ENCODE results near the gene DEDD2. TPM values are rescaled to one million over a fixed set of nuclear protein-coding genes. Genes with fewer than 3 reads are reported as not detected.

DEDD2 gene
- total RNA-seq, 4 donors from 2014 or later, result 20.6 to 60.2 (median 51.6) TPM

- H3K4me1 ChIP-seq, result peaks cover 5 to 49% (median 16%) of the 10 kb centered on the region in 4 donors
These were observed 34.3 kb upstream of the DEDD2 start for GRCh38 chr19:42251572-42252358.

GRCh38 chr19:42250666-42251531 is 33.4 kb upstream of the DEDD2 start:
- DNase-seq, result no peak

More at GRCh38 chr19:42251572-42252358, 34.3 kb upstream of the DEDD2 start:
- no peak for DNase-seq
- peaks cover 0 to 27% (median 0%) of the 10 kb centered on the region in 3 donors for H3K36me3 ChIP-seq
- H3K27ac ChIP-seq, result peak overlapping the region; percentile 99 to 100 (median 100)
- H3K4me3 ChIP-seq, result peak overlapping the region in 2 of 4 donors; percentile 72 to 79
- TF ChIP-seq POLR2A (IDR thresholded peaks at IDR 0.05), result no peak
- no peak for TF ChIP-seq CTCF (IDR thresholded peaks at IDR 0.05)
- H3K27me3 ChIP-seq, result no peaks in the 10 kb centered on the region
- H3K9me3 ChIP-seq, result no peaks in the 10 kb centered on the region

GRCh38 chr19:42250183-42250665 is 32.7 kb upstream of the DEDD2 start:
- peak overlapping the region in 1 of 4 donors; percentile 79 for H3K4me3 ChIP-seq
- H3K4me1 ChIP-seq, result peaks cover 5 to 44% (median 13%) of the 10 kb centered on the region in 4 donors
- H3K27me3 ChIP-seq, result no peaks in the 10 kb centered on the region
- H3K36me3 ChIP-seq, result peaks cover 0 to 27% (median 0%) of the 10 kb centered on the region in 3 donors
- no peak for DNase-seq
- H3K27ac ChIP-seq, result peak overlapping the region; percentile 41 to 100 (median 82)
- no peak for TF ChIP-seq POLR2A (IDR thresholded peaks at IDR 0.05)
- H3K9me3 ChIP-seq, result no peaks in the 10 kb centered on the region

More at GRCh38 chr19:42250666-42251531, 33.4 kb upstream of the DEDD2 start:
- H3K36me3 ChIP-seq, result peaks cover 0 to 27% (median 0%) of the 10 kb centered on the region in 3 donors
- peak overlapping the region in 1 of 4 donors; percentile 79 for H3K4me3 ChIP-seq
- no peaks in the 10 kb centered on the region for H3K27me3 ChIP-seq
- H3K9me3 ChIP-seq, result no peaks in the 10 kb centered on the region
- peaks cover 5 to 47% (median 16%) of the 10 kb centered on the region in 4 donors for H3K4me1 ChIP-seq
- peak overlapping the region; percentile 41 to 100 (median 82) for H3K27ac ChIP-seq
- TF ChIP-seq CTCF (IDR thresholded peaks at IDR 0.05) (no peak), POLR2A (IDR thresholded peaks at IDR 0.05) (no peak)

- no peak overlapping the region for H3K4me3 ChIP-seq
- no peaks in the 10 kb centered on the region for H3K9me3 ChIP-seq
- peak overlapping the region in 2 of 4 donors; percentile 41 to 100 for H3K27ac ChIP-seq
- TF ChIP-seq CTCF (IDR thresholded peaks at IDR 0.05) (no peak), POLR2A (IDR thresholded peaks at IDR 0.05) (no peak)
- H3K4me1 ChIP-seq, result peaks cover 5 to 49% (median 13%) of the 10 kb centered on the region in 4 donors
- H3K27me3 ChIP-seq, result no peaks in the 10 kb centered on the region
- peaks cover 0 to 27% (median 0%) of the 10 kb centered on the region in 3 donors for H3K36me3 ChIP-seq
- DNase-seq, result no peak
These were observed 32.3 kb upstream of the DEDD2 start for GRCh38 chr19:42249769-42250168.

- no peaks in the 10 kb centered on the region for H3K9me3 ChIP-seq
- no peak overlapping the region for H3K4me3 ChIP-seq
- peaks cover 5 to 49% (median 13%) of the 10 kb centered on the region in 4 donors for H3K4me1 ChIP-seq
- H3K36me3 ChIP-seq, result peaks cover 0 to 27% (median 0%) of the 10 kb centered on the region in 3 donors
- no peaks in the 10 kb centered on the region for H3K27me3 ChIP-seq
- TF ChIP-seq CTCF (IDR thresholded peaks at IDR 0.05) (no peak), POLR2A (IDR thresholded peaks at IDR 0.05) (no peak)
- no peak overlapping the region for H3K27ac ChIP-seq
- no peak for DNase-seq
These were observed 31.8 kb upstream of the DEDD2 start for GRCh38 chr19:42249149-42249750.
